Stimulated activated CD4-positive, alpha-beta T cell treated with anti-CD3 and anti-CD28 coated beads, Interleukin-12 subunit alpha, Interleukin-12 subunit beta, amount 100 ng/mL, for 4 hours (primary cell): ENCODE data around the gene HEY2.
A peak's percentile ranks its signal among the peaks of the same experiment; 100 is the strongest.

Experiments
- DNase-seq: peaks from one replicate; pipeline ENCODE4 v3.0.0-alpha.2; 2020

Gene HEY2

DNA sequence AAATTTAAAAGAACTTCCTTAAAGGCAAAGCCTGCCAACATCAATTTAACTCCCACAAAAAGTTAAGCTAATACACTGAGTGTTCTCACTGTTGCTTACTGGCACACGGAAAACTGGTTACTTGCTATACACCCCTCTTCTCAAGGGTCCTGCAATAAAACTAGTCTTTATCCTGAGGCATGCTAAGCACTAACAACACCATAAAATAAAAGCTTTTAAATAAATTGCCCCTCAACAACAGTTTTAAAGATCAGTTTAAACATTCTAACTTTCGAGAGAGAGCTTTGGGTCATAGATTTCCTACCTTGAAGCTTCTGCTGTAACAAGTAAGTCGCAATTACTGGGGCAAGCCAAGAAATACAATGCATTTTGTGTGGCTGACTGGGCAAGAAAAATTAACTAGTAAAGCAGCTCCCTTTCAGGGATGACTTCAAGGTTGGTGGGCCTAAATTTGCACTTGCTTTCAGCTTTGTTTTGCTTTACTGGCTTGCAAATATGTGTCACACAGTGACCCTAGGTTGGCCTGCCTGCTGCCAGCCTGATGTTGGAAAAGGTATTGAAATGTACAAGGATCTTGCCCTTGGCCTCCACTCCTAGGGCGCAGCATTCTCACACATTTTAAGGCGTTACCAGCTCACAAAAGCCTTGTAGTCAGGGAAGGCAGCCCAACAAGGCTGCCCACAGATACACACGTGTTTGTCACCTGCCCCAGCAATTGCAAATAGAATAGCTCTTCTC lies 4.0 kb upstream of the HEY2 start:
- DNase-seq = no peak

DNA sequence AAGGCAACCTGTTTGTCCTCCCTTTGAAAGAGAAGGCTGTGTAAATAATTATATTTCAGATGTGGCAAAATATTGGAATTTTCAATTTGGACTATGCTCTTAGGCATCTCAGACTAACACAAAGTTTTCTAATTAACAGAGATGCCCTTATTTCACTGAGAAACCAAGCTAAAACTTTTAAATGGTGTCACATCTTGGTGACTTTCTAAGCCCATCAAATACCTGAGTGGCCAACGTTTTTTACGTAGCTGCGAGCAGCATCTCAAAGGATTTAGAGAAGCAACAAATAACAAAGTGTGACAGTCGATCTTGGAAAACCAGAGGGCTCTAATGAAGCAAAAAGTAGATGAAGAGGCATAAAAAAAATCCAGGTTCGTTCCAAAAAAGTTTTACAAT lies 3.4 kb upstream of the HEY2 start:
- no peak for DNase-seq

DNA sequence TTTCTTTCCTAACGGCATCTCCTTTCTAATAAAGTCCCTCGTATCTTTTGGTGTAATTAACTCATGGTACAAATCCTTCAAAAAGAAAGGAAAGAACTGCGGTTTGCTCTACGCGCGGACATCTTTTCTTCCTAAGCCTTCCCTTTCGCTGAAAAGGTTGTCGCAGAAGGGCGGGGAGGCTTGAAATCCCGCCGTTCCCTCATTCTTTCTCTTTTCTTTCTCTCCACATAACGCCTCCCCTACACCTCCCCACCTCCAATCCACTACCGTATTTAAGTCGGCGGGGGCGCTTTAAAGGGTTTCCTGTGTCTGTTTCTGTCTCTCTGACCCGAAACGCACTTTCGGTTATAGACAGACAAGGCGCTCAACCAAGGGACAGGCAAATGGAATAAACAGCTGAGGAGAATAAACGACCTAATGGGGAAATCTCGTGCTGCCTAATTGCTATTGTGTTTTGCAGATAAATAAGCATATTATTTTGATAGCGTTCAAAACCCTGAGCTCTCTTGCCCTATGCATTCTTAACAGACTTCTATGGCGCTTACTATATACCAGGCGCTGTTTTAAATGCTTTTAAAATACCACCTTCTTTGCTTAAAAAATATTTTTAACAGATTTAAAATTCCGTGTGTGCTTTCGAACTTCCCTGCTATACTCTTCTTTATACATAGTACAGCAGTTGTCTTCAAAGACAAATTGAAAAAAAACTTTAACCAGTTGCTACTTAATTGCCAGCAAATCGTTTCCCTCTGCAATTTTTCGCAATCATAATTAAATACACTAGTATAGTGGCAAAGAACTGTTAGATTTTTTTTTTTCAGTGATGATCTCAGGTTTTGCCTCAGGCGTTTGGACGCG lies 2.5 kb upstream of the HEY2 start:
- DNase-seq = peak; percentile 56

DNA sequence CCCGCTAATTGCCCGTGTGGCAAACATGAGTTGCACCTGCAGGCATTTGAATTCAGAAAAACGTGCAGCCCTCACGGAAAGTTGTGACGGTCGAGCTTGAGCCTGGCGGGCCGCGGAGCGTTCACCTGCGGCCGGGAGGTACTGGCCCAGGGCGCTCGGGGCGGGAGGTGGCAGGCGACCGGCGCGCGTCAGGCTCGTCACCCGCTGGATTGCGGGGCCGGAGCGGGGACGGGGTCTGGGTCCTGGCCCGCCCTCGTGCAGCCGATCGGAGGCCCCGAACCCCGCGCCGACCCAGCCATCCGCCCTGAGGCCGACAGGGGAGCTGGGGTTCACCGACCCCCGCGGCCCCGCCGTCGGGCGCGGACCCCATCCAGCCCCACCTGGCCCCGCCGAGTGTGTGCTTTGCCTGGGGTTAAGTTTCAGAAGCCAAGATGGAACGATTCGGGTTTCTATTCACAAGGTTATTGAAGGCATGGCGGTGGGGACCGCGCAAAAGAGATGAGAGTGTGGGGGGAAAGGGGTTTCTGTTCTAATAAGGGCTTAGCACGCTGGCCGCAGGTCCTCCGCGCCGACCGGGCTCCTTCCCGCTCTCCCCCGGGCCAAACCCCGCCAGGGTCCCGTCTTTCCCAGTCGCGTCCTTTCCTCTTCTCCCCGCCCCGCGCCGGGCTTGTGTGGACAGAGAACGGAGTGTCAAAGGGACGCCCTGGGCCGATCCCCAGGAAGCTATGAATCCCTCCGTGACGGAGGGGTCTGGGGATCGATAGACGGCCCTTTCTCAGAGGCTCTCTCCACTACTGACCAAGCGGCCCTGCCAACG lies 1.6 kb upstream of the HEY2 start:
- peak; percentile 16 for DNase-seq

DNA sequence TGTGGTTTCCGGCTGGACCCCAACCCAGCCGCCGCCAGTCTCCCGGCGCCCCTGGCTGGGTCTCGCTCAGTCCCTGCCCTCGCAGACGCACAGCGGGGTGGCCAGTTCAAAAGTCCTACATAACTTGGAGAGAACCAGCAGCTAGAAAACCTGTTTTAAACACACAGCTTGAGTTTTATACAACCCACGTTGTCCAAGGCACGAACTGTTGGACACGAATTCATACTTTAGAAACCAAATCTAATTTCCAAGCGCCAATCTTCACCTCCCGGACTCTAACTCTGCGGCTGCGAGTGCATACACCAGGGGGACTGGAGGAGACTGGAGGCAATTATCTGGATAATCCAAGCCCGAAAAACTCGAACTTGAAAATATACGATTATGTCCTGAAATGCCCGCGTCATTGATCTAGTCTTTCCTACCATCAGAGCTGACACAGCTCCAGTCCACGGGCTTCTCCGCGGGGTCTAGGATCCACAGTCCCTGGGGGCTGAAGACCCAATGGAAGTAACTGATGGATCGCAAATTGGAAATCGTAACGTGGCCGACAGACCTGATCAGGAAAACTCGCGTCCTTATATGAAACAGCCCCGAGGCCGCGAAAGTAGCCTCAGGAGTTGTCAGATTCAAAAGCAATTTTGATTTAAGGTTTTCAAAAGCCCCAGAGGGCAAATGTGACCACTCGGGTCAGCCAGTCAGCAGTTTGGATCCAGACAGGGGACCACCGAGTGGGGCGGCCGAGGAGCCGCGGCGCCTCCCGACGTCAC lies 843 bp upstream of the HEY2 start:
- peak; percentile 2 for DNase-seq

DNA sequence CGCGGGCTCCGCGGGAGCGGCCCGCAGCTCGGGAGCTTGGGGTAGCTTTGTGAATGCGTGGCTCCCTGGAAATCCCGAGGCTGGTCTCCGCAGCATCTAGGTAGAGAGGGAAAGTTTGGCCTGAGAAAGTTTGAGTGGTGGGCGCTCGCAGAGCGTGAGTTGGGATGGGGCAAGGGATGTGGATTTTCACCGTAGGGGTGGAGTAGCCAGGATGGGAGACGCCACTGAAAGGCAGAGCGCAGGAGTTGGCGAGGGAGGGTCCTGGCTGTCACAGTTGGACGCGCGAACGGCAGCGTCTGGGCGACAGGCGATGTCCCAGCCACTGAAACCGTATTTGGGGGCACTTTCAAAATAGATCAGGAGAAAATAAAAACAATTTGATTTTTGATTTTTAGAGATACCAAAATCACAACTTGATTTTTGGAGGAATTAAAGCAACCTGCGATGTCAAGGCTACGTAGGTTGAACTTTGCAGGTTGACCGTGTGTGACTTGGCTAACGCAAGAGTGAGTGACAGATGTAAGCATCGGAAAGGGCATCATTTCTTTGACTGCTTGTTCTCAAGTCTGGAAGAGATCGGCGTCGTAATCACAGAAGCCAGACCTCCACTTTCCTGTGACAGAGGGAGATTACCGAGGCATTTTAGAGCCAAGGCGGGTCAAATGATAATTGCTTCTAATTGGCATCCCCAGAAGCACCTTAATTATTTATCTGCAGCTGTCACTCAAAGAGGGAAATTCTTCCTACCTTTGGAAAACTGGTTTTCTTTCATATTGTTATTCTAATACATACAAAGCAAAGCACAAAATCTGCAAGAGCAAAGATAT lies 646 bp downstream of the HEY2 start:
- DNase-seq = peak; percentile 4

DNA sequence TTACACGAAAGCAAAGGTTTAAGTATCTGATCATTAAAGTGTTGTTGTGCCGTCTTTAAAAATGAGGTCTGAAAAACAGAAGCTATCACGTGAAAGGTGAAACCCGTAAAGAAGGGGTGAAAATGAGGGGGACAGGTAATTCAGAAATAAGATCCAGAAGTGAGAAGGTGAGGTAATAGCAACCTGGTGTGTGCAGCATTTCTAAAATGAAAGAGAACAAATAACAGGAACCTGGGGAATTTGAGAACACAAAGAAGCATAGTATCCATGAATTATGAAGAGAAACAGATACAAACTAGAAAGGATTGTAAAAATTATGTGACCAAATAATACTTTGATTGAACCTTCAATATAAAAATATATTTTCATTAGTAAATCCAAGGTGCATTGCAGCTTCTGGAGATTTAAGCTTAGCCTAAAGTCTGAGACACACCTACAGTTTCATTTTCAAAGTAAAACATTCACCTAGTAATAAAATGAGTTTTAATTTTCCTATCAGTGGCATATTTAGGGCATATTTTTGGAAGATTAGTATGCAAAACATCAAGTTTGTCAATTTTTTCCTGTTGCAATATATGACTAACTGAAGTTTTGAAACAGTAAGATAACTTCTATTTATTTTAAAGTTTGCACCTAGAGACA lies 1.4 kb downstream of the HEY2 start:
- no peak for DNase-seq

DNA sequence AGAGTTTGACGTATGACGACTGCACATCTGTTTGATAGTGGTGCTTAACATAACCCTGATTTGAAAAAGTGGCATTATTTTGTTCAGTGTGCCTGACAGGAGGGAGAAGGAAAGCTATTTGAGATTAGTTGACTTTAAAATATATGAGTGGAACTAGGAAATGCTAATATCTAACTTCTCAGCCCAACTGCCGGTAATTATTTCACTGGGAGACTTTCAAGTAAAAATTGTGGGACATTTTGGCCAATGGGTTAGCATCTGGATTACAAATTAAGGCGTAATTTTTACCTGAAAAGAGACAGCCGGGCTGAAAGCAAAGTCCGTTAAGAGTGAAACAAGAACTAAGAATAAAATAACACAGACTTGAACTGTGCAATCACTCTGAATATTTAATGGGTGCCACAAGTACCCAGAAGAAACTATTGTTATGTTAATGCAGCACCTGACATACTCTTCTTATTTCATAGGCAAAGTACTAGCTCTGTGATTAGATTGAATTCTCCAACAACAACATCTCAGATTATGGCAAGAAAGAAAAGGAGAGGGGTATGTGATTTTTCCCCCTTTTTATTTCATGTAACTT lies 2.0 kb downstream of the HEY2 start:
- no peak for DNase-seq

DNA sequence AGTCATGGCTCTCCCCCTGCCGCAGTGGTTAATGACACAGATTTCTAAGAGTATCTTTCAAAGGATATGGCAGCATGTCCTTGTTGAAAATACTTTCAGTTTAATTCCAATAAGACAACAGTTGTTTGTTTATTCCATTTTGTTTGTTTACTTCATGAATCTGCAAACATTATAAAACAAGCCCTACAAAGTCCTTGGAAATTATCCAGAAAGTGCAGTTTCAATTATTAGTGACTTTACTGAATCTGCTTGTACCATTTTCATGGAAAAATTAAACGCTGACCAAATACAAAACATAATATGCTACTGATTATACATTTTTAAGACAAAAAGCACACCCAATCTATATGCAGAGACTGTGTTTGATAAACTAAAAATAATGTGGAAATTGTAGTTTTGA lies 3.3 kb downstream of the HEY2 start:
- DNase-seq = no peak

DNA sequence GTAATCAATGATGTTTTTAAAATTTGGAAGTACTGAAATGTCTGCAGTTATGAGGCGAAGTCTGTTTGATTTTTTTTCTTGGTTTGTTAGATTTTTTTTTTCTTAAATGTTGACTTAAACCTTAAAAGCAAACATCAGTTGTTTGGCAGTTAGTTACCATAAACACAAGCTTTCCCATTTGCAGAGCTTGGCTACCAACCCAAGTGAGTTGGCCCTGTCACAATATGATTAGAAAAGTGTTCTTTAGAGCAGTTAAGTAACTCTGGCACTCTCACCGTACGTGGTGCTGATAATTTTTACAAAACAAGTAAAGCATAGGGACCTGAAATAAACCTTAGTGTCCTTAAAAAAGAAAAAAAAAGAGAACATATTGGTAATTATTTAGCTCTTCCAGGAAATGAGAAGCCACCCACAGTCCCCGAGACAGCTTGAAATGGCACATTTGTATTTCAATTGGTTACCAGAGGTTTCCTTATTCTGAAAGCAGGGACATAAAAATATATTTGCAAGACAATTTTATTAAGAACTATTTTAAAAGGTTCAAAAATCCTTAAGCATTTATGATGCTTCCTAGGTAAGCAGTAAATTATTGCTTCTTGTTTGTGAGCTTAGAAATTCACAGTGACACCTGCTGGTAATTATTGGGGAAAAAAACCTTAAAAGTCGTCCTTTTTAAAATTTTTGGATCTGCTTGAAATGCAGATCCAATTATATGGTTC lies 3.9 kb downstream of the HEY2 start:
- DNase-seq = no peak

DNA sequence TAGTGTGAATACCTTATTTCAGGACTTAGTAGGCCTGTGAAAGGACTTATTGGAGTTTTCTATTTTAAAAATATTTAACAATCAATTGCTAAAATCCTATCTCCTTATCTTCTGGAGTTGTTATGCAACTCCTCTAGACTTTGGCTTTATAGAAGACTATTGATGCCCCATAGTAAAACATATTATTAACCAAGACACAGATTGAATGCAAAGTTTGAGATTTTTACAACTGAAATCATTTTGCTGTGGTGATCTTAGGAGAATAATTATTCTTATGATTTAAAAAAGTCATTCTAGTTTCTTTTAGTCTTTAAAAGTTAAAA lies 4.5 kb downstream of the HEY2 start:
- no peak for DNase-seq

DNA sequence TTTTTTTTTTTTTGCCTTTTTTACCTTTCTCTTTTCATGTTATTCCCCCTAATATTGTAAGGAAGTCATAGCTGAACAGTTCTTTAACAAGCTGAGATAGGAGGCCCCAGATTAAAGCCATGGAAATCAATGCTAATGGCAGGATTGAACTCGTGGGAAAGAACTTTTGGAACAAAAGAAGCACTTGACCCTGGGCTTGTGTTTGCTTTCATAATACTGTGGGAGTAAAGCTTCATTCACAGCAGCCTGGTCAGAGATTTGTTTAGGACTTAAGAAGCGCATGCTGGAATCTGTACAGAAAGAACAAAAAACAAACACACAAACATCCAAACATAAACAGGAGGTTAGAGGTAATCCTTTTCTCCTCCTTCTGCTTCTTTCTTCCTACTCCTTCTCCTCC lies 5.1 kb downstream of the HEY2 start:
- DNase-seq = no peak

DNA sequence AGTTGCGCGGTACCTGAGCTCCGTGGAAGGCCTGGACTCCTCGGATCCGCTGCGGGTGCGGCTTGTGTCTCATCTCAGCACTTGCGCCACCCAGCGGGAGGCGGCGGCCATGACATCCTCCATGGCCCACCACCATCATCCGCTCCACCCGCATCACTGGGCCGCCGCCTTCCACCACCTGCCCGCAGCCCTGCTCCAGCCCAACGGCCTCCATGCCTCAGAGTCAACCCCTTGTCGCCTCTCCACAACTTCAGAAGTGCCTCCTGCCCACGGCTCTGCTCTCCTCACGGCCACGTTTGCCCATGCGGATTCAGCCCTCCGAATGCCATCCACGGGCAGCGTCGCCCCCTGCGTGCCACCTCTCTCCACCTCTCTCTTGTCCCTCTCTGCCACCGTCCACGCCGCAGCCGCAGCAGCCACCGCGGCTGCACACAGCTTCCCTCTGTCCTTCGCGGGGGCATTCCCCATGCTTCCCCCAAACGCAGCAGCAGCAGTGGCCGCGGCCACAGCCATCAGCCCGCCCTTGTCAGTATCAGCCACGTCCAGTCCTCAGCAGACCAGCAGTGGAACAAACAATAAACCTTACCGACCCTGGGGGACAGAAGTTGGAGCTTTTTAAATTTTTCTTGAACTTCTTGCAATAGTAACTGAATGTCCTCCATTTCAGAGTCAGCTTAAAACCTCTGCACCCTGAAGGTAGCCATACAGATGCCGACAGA lies 9.9 kb downstream of the HEY2 start:
- DNase-seq = no peak

DNA sequence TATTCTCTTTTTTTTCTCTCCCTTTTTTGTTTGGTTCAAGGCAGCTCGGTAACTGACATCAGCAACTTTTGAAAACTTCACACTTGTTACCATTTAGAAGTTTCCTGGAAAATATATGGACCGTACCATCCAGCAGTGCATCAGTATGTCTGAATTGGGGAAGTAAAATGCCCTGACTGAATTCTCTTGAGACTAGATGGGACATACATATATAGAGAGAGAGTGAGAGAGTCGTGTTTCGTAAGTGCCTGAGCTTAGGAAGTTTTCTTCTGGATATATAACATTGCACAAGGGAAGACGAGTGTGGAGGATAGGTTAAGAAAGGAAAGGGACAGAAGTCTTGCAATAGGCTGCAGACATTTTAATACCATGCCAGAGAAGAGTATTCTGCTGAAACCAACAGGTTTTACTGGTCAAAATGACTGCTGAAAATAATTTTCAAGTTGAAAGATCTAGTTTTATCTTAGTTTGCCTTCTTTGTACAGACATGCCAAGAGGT lies 10.6 kb downstream of the HEY2 start:
- no peak for DNase-seq

DNA sequence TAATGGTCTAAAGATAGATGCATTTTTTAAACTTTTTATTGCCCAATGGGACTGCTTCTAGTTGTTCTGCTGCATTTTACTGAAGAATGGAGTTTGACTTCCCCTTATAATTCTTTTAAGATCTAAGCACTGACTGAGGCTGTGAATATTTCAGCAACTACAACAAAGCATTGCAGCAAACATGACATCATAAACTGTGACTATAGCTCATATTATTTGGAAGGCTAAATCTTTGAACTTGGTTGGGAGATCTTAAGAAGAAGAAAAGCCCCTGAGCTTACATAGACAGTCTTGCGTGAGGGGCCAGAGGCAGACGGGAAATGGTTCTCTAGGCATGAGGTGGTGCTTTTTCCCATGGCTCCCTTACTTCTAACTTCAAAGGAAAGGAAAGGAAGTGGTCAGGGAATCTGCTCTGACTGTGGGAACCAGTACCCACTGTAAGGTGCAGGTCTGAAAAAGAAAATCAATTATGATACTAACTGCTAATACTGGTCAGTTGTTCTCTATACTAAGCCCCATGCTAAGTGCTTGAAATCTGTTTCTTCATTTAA lies 14.8 kb downstream of the HEY2 start:
- DNase-seq = no peak

DNA sequence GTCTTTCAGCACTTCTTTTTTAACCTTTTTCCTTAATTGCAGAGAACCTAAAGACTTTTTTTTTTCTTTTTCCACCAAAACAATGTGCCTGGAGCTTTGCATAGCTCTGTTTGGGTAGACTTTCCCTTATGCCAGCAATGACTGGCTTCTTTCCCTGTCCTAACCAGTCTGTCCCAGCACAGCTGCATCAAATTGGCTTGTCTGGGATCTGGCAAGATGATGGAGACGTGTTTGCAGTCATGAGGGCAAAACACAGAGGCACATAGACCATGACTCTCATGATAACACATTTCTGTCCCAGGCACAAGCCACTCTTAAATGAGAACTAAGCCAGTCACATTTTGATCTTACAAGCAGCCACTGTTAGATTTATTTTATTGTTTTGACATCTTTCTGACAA lies 16.5 kb downstream of the HEY2 start:
- DNase-seq = no peak

DNA sequence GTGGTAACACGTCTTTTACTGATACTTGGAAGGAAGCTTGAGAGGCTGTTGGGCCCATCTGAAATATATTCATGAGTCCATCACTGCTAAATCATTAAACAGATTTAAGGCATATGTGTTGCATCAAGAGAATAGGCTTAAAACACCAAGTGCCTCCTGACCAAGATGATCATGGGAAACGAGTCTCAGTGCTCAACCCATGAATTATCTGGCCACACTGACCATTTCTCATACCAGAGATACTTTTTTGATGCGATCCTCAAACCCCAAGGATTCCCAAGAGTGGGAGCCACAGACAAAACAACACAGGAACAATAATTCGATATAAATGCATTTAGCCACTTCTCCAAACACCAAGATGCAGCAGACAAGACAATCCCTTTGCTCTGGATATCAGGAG lies 17.2 kb downstream of the HEY2 start:
- no peak for DNase-seq

DNA sequence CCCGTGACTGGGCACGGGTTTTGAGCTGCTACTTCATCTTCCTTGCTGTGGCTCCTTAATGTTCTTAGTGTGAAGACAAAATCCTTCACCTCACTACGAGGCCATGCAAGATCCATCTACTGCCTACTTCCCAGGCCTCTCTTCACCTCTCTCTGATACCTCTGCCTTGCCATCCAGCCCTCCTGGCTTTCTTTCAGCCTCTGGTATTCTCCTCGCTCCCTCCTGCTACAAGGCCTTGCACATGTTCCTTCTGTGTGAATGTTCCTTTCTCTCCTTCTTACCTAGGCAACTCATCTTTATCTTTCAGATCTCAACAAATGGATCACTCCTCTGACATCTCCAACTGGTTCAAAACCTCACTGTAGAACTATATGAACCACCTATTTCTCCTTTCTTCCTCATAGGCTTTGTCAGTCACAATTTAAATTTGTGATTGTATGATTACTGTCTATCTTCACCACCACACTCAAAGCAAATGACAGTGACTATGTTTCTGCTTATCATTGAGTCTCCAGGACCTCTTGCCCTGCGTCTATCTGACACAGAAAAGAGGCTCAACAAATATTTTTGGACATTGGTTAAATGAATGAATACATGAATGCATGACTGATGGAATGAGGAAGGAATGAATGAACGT lies 19.8 kb downstream of the HEY2 start:
- DNase-seq = no peak
